H1 (cell line): Measurements from ENCODE around the gene SCRN1. TPM values are rescaled to one million over a fixed set of nuclear protein-coding genes. Genes with fewer than 3 reads are reported as not detected.

ENCODE experiments used
- CTCF ChIA-PET: fragments of 300-600 bp; sonication (Branson Sonifier 250); formaldehyde crosslinking; loops from one replicate; lab custom pipeline; 2021; ENCODE audit not compliant: partially characterized antibody; lab: Charles Lee
- POLR2A ChIA-PET: fragments of 300-600 bp; sonication (Branson Sonifier 250); formaldehyde crosslinking; loops from one replicate; lab custom pipeline; 2021; ENCODE audit warnings: inconsistent platforms; ENCODE audit not compliant: partially characterized antibody; lab: Charles Lee
- DNase-seq, 2 experiments: peaks; one replicate each; pipeline versions ENCODE4 v3.0.0 to v3.0.0-alpha.2; 2010 to 2022; ENCODE audit warnings: low spot score in 2 of 2, low read depth in 1 of 2, mixed read lengths in 1 of 2
- FAIRE-seq: peaks from 2 replicates; lab custom pipeline; 2011; peaks lifted over from hg19 to GRCh38; lab: Jason Lieb, UNC
- H2AFZ ChIP-seq: 2 replicates; pipeline ENCODE4 v1.8.1; 2012; ENCODE audit warnings: low read length, inconsistent platforms
- H2AK5ac ChIP-seq: 2 replicates; pipeline ENCODE4 v1.6.1; 2013; ENCODE audit warnings: low read depth, low read length
- H2BK120ac ChIP-seq: replicated peaks from 2 replicates; pipeline ENCODE3; 2013; ENCODE audit warnings: low read depth, low read length, inconsistent platforms
- H2BK12ac ChIP-seq: 2 replicates; pipeline ENCODE4 v1.6.1; 2013; ENCODE audit warnings: low read depth, low read length
- H2BK15ac ChIP-seq: 2 replicates; pipeline ENCODE4 v1.6.1; 2013; ENCODE audit warnings: low read length
- H2BK20ac ChIP-seq: 2 replicates; pipeline ENCODE4 v1.6.1; 2013; ENCODE audit warnings: low read length
- H2BK5ac ChIP-seq: 2 replicates; pipeline ENCODE4 v1.6.1; 2013; ENCODE audit warnings: low read depth, low read length
- H3K14ac ChIP-seq: 2 replicates; pipeline ENCODE4 v1.6.1; 2013; ENCODE audit warnings: inconsistent platforms; ENCODE audit not compliant: insufficient read length
- H3K18ac ChIP-seq: 2 replicates; pipeline ENCODE4 v1.6.1; 2013; ENCODE audit warnings: low read length; ENCODE audit errors: extremely low read depth
- H3K23ac ChIP-seq: 2 replicates; pipeline ENCODE4 v1.6.1; 2013; ENCODE audit warnings: inconsistent platforms; ENCODE audit not compliant: insufficient read length
- H3K23me2 ChIP-seq: 2 replicates; pipeline ENCODE4 v1.6.1; 2013; ENCODE audit warnings: low read depth, low read length
- H3K27ac ChIP-seq: 2 replicates; pipeline ENCODE4 v1.6.1; 2011; ENCODE audit warnings: low read depth, low read length, inconsistent platforms
- H3K27me3 ChIP-seq, 4 experiments: replicated peaks in 1 of 4; 1 replicate in 1 of 4; 2 replicates in 3 of 4; pipeline versions ENCODE4 v1.6.1 to v1.8.1; 2011 to 2013; ENCODE audit warnings: low read length in 3 of 4, mild to moderate bottlenecking in 3 of 4, inconsistent platforms in 2 of 4, mixed read lengths in 2 of 4, moderate library complexity in 1 of 4; ENCODE audit not compliant: control insufficient read depth in 3 of 4, insufficient read depth in 3 of 4; ENCODE audit errors: extremely low read depth in 1 of 4
- H3K36me3 ChIP-seq, 4 experiments: 2 replicates each; pipeline versions ENCODE4 v1.6.1 to v1.8.1; 2011 to 2013; ENCODE audit warnings: mild to moderate bottlenecking in 4 of 4, low read length in 3 of 4, moderate library complexity in 2 of 4, control low read depth in 1 of 4, inconsistent platforms in 1 of 4; ENCODE audit not compliant: insufficient read depth in 4 of 4, control insufficient read depth in 2 of 4
- H3K4ac ChIP-seq: replicated peaks from 2 replicates; pipeline ENCODE3; 2013; ENCODE audit warnings: low read length, low read depth, mixed read lengths, inconsistent platforms; ENCODE audit not compliant: insufficient read length
- H3K4me1 ChIP-seq, 4 experiments: replicated peaks in 1 of 4; 1 replicate in 1 of 4; 2 replicates in 3 of 4; pipeline versions ENCODE4 v1.6.1 to v1.8.1; 2011 to 2013; ENCODE audit warnings: low read length in 3 of 4, inconsistent platforms in 2 of 4, mixed read lengths in 1 of 4; ENCODE audit not compliant: insufficient read depth in 4 of 4, control insufficient read depth in 3 of 4
- H3K4me2 ChIP-seq, 2 experiments: 2 replicates each; pipeline versions ENCODE4 v1.6.1 to v1.8.1; 2011 to 2013; ENCODE audit warnings: low read depth in 2 of 2, low read length in 2 of 2, control low read depth in 1 of 2, inconsistent platforms in 1 of 2, mild to moderate bottlenecking in 1 of 2; ENCODE audit not compliant: insufficient read depth in 1 of 2
- H3K4me3 ChIP-seq, 4 experiments: fragments of 200-600, 300-600 bp in 1 of 4; sonication (generic), shearing (Covaris generic), sonication (Bioruptor Twin) in 1 of 4; 2 replicates each; pipeline versions ENCODE4 v1.5.1 to v1.8.1; 2011 to 2016; ENCODE audit warnings: low read length in 4 of 4, low read depth in 3 of 4, control low read depth in 2 of 4, inconsistent platforms in 2 of 4, mild to moderate bottlenecking in 2 of 4, mixed read lengths in 1 of 4, moderate library complexity in 1 of 4; ENCODE audit not compliant: insufficient read depth in 2 of 4; ENCODE audit errors: extremely low read depth in 1 of 4
- H3K56ac ChIP-seq: replicated peaks from 2 replicates; pipeline ENCODE3; 2013; ENCODE audit warnings: low read depth, mild to moderate bottlenecking, mixed read lengths, low read length, inconsistent platforms; ENCODE audit not compliant: insufficient read length
- H3K79me1 ChIP-seq: 2 replicates; pipeline ENCODE4 v1.6.1; 2013; ENCODE audit warnings: low read depth, low read length, control low read depth
- H3K79me2 ChIP-seq, 2 experiments: 2 replicates each; pipeline versions ENCODE4 v1.6.1 to v1.8.1; 2012 to 2013; ENCODE audit warnings: low read length in 2 of 2, mild to moderate bottlenecking in 2 of 2, inconsistent platforms in 1 of 2; ENCODE audit not compliant: insufficient read depth in 2 of 2, control insufficient read depth in 1 of 2
- H3K9ac ChIP-seq, 4 experiments: replicated peaks in 1 of 4; 1 replicate in 1 of 4; 2 replicates in 3 of 4; pipeline versions ENCODE4 v1.6.1 to v1.8.1; 2011 to 2013; ENCODE audit warnings: low read depth in 3 of 4, low read length in 3 of 4, control low read depth in 2 of 4, mild to moderate bottlenecking in 2 of 4, moderate library complexity in 2 of 4, inconsistent platforms in 1 of 4; ENCODE audit errors: extremely low read depth in 1 of 4
- H3K9me3 ChIP-seq, 2 experiments: 2 replicates each; pipeline versions ENCODE4 v1.6.1 to v1.8.1; 2012 to 2013; ENCODE audit warnings: mild to moderate bottlenecking in 2 of 2, moderate library complexity in 2 of 2, control low read depth in 1 of 2, inconsistent platforms in 1 of 2, low read depth in 1 of 2, low read length in 1 of 2, mixed read lengths in 1 of 2; ENCODE audit not compliant: insufficient read depth in 2 of 2
- H4K20me1 ChIP-seq, 2 experiments: replicated peaks in 1 of 2; 2 replicates each; pipeline versions ENCODE3 to v1.8.1; 2011 to 2013; ENCODE audit warnings: inconsistent platforms in 2 of 2, low read length in 2 of 2, mild to moderate bottlenecking in 1 of 2; ENCODE audit not compliant: insufficient read depth in 2 of 2, control insufficient read depth in 1 of 2
- H4K5ac ChIP-seq: 2 replicates; pipeline ENCODE4 v1.6.1; 2013; ENCODE audit warnings: low read length, low read depth, mixed read lengths, inconsistent platforms; ENCODE audit not compliant: insufficient read length
- H4K8ac ChIP-seq: 2 replicates; pipeline ENCODE4 v1.8.0; 2013; ENCODE audit warnings: mild to moderate bottlenecking, moderate library complexity, low read length, inconsistent platforms; ENCODE audit not compliant: insufficient read depth; ENCODE audit errors: extremely low read depth
- H4K91ac ChIP-seq: replicated peaks from 2 replicates; pipeline ENCODE3; 2013; ENCODE audit warnings: low read length, mixed read lengths, inconsistent platforms; ENCODE audit not compliant: insufficient read length
- HDAC6 ChIP-seq: IDR thresholded peaks from one replicate; pipeline ENCODE4 v1.7.1; 2012; ENCODE audit warnings: low read depth, mild to moderate bottlenecking, inconsistent platforms, low read length, moderate library complexity
- SP1 ChIP-seq: IDR thresholded peaks from 2 replicates; pipeline ENCODE4 v1.6.1; 2011; ENCODE audit warnings: low read depth, low read length
- TAF1 ChIP-seq: IDR thresholded peaks from 2 replicates; pipeline ENCODE4 v1.6.1; 2011; ENCODE audit warnings: mild to moderate bottlenecking, low read depth, low read length
- WGBS, 2 experiments: shearing (Covaris generic) in 1 of 2; methylation state at CpG; one replicate each; pipeline versions ENCODE4 v1.1.6 to v1.1.7; 2013 to 2015; ENCODE audit warnings: low lambda C conversion rate in 2 of 2, mixed read lengths in 2 of 2, inconsistent platforms in 1 of 2, low coverage in 1 of 2, missing lambda C conversion rate in 1 of 2; ENCODE audit not compliant: insufficient replicate concordance in 2 of 2, insufficient coverage in 1 of 2, insufficient read length in 1 of 2; ENCODE audit errors: extremely low coverage in 1 of 2, missing lambda C conversion rate in 1 of 2; 5-methylcytosine and 5-hydroxymethylcytosine counted together
- polyA plus RNA-seq, 7 experiments: library from polyadenylated mRNA; depleted of rRNA in 3 of 7; stranded (reverse) in 5 of 7; unstranded in 2 of 7; fragments of >200 nt in 5 of 7; fragments of 200-250 nt in 2 of 7; gene quantifications; 1 replicate in 5 of 7; 2 replicates in 1 of 7; 4 replicates in 1 of 7; pipeline versions ENCODE4 v1.2.1 to v1.2.3, GENCODE V29; 2011 to 2013; ENCODE audit warnings: missing spikeins in 2 of 7, mixed read lengths in 2 of 7
- total RNA-seq: library from RNA; stranded (reverse); fragmentation: NEBNext Ultra II Directional; extraction: Animal tissue kit (Norgen Biotek cat#: 25700); gene quantifications from 2 replicates; pipeline ENCODE4 v1.2.1, GENCODE V29; 2021

The SCRN1 gene
- total and polyA plus RNA-seq, 2 of the 8 experiments (the other 6 are each of a cell fraction or from before 2014, with no cell fraction given) = 36.0 to 75.8 TPM

- H2BK15ac ChIP-seq = no peak overlapping the region
Measured at GRCh38 chr7:29957521-29958310, 31.9 kb downstream of the SCRN1 start.

More at GRCh38 chr7:29957521-29958310, 31.9 kb downstream of the SCRN1 start:
- no peak for DNase-seq
- H2BK5ac ChIP-seq = no peak overlapping the region
- H3K4ac ChIP-seq = no peak overlapping the region
- no peak overlapping the region for H3K18ac ChIP-seq
- H3K4me1 ChIP-seq = peaks cover 0 to 7% (median 3%) of the 10 kb centered on the region in 4 experiments; a peak in 4 of 7 replicates
- no peak for FAIRE-seq
- H3K79me1 ChIP-seq = peaks cover 6% of the 10 kb centered on the region
- H2AFZ ChIP-seq = no peak overlapping the region
- TF ChIP-seq SP1 (no peak), HDAC6 (no peak), TAF1 (no peak)
- no peak overlapping the region for H2BK20ac ChIP-seq
- no peak overlapping the region for H3K4me3 ChIP-seq
- H4K20me1 ChIP-seq = peaks cover 6 to 8% of the 10 kb centered on the region in 2 experiments
- ChIA-PET POLR2A (no interaction called here), CTCF (interaction anchor here (1.2 to 2.8 kb wide), 6 partner anchors 11 to 32 kb away, joined by 3 to 12 read pairs (median 5); partner anchors contain the start of gene SCRN1)
- no peak overlapping the region for H2BK120ac ChIP-seq
- H3K27ac ChIP-seq = no peak overlapping the region
- H4K8ac ChIP-seq = no peak overlapping the region
- H3K9ac ChIP-seq = no peak overlapping the region
- H3K27me3 ChIP-seq = no peaks in the 10 kb centered on the region
- no peak overlapping the region for H4K91ac ChIP-seq
- H3K56ac ChIP-seq = no peak overlapping the region
- no peak overlapping the region for H3K14ac ChIP-seq
- 84% methylated on average over 9 of the region's 9 CpGs; no CpG with 5 or more reads in 1 of the 2 experiments for WGBS, 2 experiments
- peaks cover 0 to 13% (median 6%) of the 10 kb centered on the region in 4 experiments; a peak in 5 of 8 replicates for H3K36me3 ChIP-seq
- no peak overlapping the region for H2AK5ac ChIP-seq
- no peaks in the 10 kb centered on the region for H3K23me2 ChIP-seq
- H3K23ac ChIP-seq = no peak overlapping the region
- peaks cover 0 to 4% of the 10 kb centered on the region in 2 experiments; a peak in 1 of 4 replicates for H3K9me3 ChIP-seq
- no peak overlapping the region for H4K5ac ChIP-seq
- H3K79me2 ChIP-seq = peaks cover 0 to 5% of the 10 kb centered on the region in 2 experiments; a peak in 1 of 4 replicates
- H2BK12ac ChIP-seq = no peak overlapping the region
- H3K4me2 ChIP-seq = no peak overlapping the region
